SK-N-SH (cell line): ENCODE results near the gene NLRP1. TPM values are rescaled to one million over a fixed set of nuclear protein-coding genes. Genes with fewer than 3 reads are reported as not detected.

Experiments used
- CTCF ChIA-PET: fragments of 300-600, 350-600 bp; formaldehyde crosslinking; extraction: SDS; loops from one replicate; lab custom pipeline; 2021; lab: Yijun Ruan, JAX
- POLR2A ChIA-PET: fragments of 350-600 bp; sonication (Branson Sonifier 250); formaldehyde crosslinking; extraction: SDS; loops from one replicate; lab custom pipeline; 2020; ENCODE audit warnings: antibody characterized with exemption, inconsistent platforms; lab: Yijun Ruan, JAX
- DNase-seq: peaks from one replicate; pipeline ENCODE4 v3.0.0; 2012
- H2AFZ ChIP-seq: fragments of 200-600 bp; sonication (generic); 2 replicates; pipeline ENCODE4 v1.8.1; 2016; ENCODE audit warnings: antibody characterized with exemption, mild to moderate bottlenecking, low read depth
- H3F3A ChIP-seq: fragments of 200-600 bp; sonication (generic); replicated peaks from 2 replicates; pipeline ENCODE3; 2016; ENCODE audit warnings: antibody characterized with exemption, mild to moderate bottlenecking; ENCODE audit not compliant: insufficient read depth
- H3K27ac ChIP-seq, 2 experiments: fragments of 200-500 bp in 1 of 2; fragments of 200-600 bp in 1 of 2; sonication (Bioruptor generic) in 1 of 2; sonication (generic), shearing (Covaris generic) in 1 of 2; 2 replicates each; pipeline versions ENCODE4 v1.5.1 to v1.6.1; 2014 to 2016; ENCODE audit warnings: low read depth in 2 of 2, inconsistent platforms in 1 of 2, low read length in 1 of 2, mild to moderate bottlenecking in 1 of 2, mixed read lengths in 1 of 2
- H3K27me3 ChIP-seq: fragments of 200-600 bp; sonication (generic), shearing (Covaris generic); 2 replicates; pipeline ENCODE4 v1.6.1; 2016; ENCODE audit warnings: mixed run types; ENCODE audit not compliant: insufficient read depth
- H3K36me3 ChIP-seq, 2 experiments: fragments of 200-500 bp in 1 of 2; fragments of 200-600 bp in 1 of 2; sonication (Bioruptor generic) in 1 of 2; sonication (generic) in 1 of 2; replicated peaks in 1 of 2; 2 replicates each; pipeline versions ENCODE3 to v1.5.1; 2014 to 2016; ENCODE audit warnings: low read length in 1 of 2, mild to moderate bottlenecking in 1 of 2; ENCODE audit not compliant: insufficient read depth in 2 of 2, control insufficient read depth in 1 of 2
- H3K4me1 ChIP-seq, 2 experiments: fragments of 200-500 bp in 1 of 2; fragments of 200-600 bp in 1 of 2; sonication (Bioruptor generic) in 1 of 2; sonication (generic), shearing (Covaris generic) in 1 of 2; 2 replicates each; pipeline versions ENCODE4 v1.5.1 to v1.6.1; 2014 to 2016; ENCODE audit warnings: low read depth in 1 of 2, low read length in 1 of 2, mixed run types in 1 of 2; ENCODE audit not compliant: insufficient read depth in 2 of 2, control insufficient read depth in 1 of 2
- H3K4me2 ChIP-seq: fragments of 200-600 bp; sonication (generic), shearing (Covaris generic); 2 replicates; pipeline ENCODE4 v1.6.1; 2017; ENCODE audit warnings: mixed run types
- H3K4me3 ChIP-seq, 2 experiments: fragments of 200-500 bp in 1 of 2; fragments of 200-600 bp in 1 of 2; sonication (Bioruptor generic) in 1 of 2; sonication (generic), shearing (Covaris generic) in 1 of 2; 2 replicates each; pipeline versions ENCODE4 v1.5.1 to v1.8.1; 2014 to 2016; ENCODE audit warnings: low read depth in 2 of 2, inconsistent platforms in 1 of 2, low read length in 1 of 2, mild to moderate bottlenecking in 1 of 2, mixed read lengths in 1 of 2, moderate library complexity in 1 of 2
- H3K79me2 ChIP-seq: fragments of 200-600 bp; sonication (generic); 2 replicates; pipeline ENCODE4 v1.8.1; 2017; ENCODE audit warnings: mild to moderate bottlenecking; ENCODE audit not compliant: insufficient read depth
- H3K9ac ChIP-seq: fragments of 200-600 bp; sonication (generic); 2 replicates; pipeline ENCODE4 v1.6.1; 2017; ENCODE audit warnings: mixed run types
- H3K9me2 ChIP-seq: fragments of 200-600 bp; sonication (generic); 2 replicates; pipeline ENCODE4 v1.6.1; 2017; ENCODE audit warnings: mixed run types
- H3K9me3 ChIP-seq: fragments of 200-600 bp; sonication (generic); 2 replicates; pipeline ENCODE4 v1.6.1; 2017; ENCODE audit warnings: mixed run types, mild to moderate bottlenecking, moderate library complexity
- H4K20me1 ChIP-seq: fragments of 200-600 bp; sonication (generic); 2 replicates; pipeline ENCODE4 v1.6.1; 2017; ENCODE audit warnings: mild to moderate bottlenecking, mixed run types; ENCODE audit not compliant: insufficient read depth
- CHD2 ChIP-seq: fragments of 150-350 bp; IDR thresholded peaks from 2 replicates; pipeline ENCODE4 v1.6.1; 2018; ENCODE audit warnings: low read length; ENCODE audit not compliant: partially characterized antibody
- ELF1 ChIP-seq: IDR thresholded peaks from 2 replicates; pipeline ENCODE4 v1.4.0; 2012
- EP300 ChIP-seq, 2 experiments: IDR thresholded peaks; 2 replicates each; pipeline versions ENCODE4 v1.4.0 to v1.6.1; 2012; ENCODE audit warnings: borderline replicate concordance in 1 of 2, low read depth in 1 of 2, low read length in 1 of 2
- FOXJ3 ChIP-seq: sonication (generic); formaldehyde crosslinking; IDR thresholded peaks from 2 replicates; pipeline ENCODE4 v1.5.1; 2020; ENCODE audit warnings: mild to moderate bottlenecking, missing genetic modification reagents
- GABPA ChIP-seq: IDR thresholded peaks from 2 replicates; pipeline ENCODE4 v1.4.0; 2012; ENCODE audit warnings: low read depth, mild to moderate bottlenecking
- MEF2A ChIP-seq: IDR thresholded peaks from 2 replicates; pipeline ENCODE4 v1.4.0; 2012; ENCODE audit warnings: low read depth, borderline replicate concordance
- MXI1 ChIP-seq: IDR thresholded peaks from 2 replicates; pipeline ENCODE4 v1.6.1; 2012; ENCODE audit warnings: mild to moderate bottlenecking, low read depth, low read length, improper control_type of control experiment
- NFIC ChIP-seq: IDR thresholded peaks from 2 replicates; pipeline ENCODE4 v1.4.0; 2012; ENCODE audit warnings: borderline replicate concordance
- NRF1 ChIP-seq: IDR thresholded peaks from 2 replicates; pipeline ENCODE4 v1.6.1; 2012; ENCODE audit warnings: low read depth, mild to moderate bottlenecking, low read length
- POLR2AphosphoS5 ChIP-seq: IDR thresholded peaks from 2 replicates; pipeline ENCODE4 v1.6.1; 2012; ENCODE audit warnings: low read depth, low read length
- RAD21 ChIP-seq: IDR thresholded peaks from 2 replicates; pipeline ENCODE4 v1.6.1; 2012; ENCODE audit warnings: mild to moderate bottlenecking, low read length
- RCOR1 ChIP-seq: fragments of 150-350 bp; IDR thresholded peaks from 2 replicates; pipeline ENCODE4 v1.6.1; 2017; ENCODE audit warnings: antibody characterized with exemption, low read length
- RXRA ChIP-seq: IDR thresholded peaks from 2 replicates; pipeline ENCODE4 v1.4.0; 2012; ENCODE audit warnings: low read depth, mild to moderate bottlenecking, borderline replicate concordance
- SIN3A ChIP-seq: IDR thresholded peaks from 2 replicates; pipeline ENCODE4 v1.6.1; 2012; ENCODE audit warnings: low read depth, mild to moderate bottlenecking, low read length, moderate library complexity, borderline replicate concordance
- SMC3 ChIP-seq: IDR thresholded peaks from 2 replicates; pipeline ENCODE4 v1.6.1; 2012; ENCODE audit warnings: low read depth, low read length, improper control_type of control experiment
- TAF1 ChIP-seq: IDR thresholded peaks from 2 replicates; pipeline ENCODE4 v1.6.1; 2012; ENCODE audit warnings: low read depth, mild to moderate bottlenecking, low read length, moderate library complexity, borderline replicate concordance
- TCF12 ChIP-seq: IDR thresholded peaks from 2 replicates; pipeline ENCODE4 v1.4.0; 2012
- WGBS: methylation state at CpG from one replicate; pipeline ENCODE4 v1.1.6; 2017; ENCODE audit warnings: low lambda C conversion rate; 5-methylcytosine and 5-hydroxymethylcytosine counted together
- polyA plus RNA-seq, 3 experiments: library from polyadenylated mRNA; depleted of rRNA; stranded (reverse); fragments of >200 nt; gene quantifications; 2 replicates each; pipeline ENCODE4 v1.2.3, GENCODE V29; 2012
- TF ChIP-seq, protein P1 (sequence below): IDR thresholded peaks from 2 replicates; pipeline ENCODE4; 2012
- TF ChIP-seq, protein P2 (sequence below): fragments of 150-350 bp; IDR thresholded peaks from 2 replicates; pipeline ENCODE4 v1.6.1; 2017; ENCODE audit warnings: antibody characterized with exemption, low read length, low read depth, borderline replicate concordance

NLRP1 gene
- polyA plus RNA-seq, 1 of the 3 experiments (the other 2 are of a cell fraction): 51.4 TPM

- 16% methylated on average over 6 of the region's 6 CpGs for WGBS
- POLR2A ChIA-PET: no interaction called here
- CTCF ChIA-PET: no interaction called here
These were observed 26.6 kb upstream of the NLRP1 start for GRCh38 chr17:5610956-5611355.

DNA sequence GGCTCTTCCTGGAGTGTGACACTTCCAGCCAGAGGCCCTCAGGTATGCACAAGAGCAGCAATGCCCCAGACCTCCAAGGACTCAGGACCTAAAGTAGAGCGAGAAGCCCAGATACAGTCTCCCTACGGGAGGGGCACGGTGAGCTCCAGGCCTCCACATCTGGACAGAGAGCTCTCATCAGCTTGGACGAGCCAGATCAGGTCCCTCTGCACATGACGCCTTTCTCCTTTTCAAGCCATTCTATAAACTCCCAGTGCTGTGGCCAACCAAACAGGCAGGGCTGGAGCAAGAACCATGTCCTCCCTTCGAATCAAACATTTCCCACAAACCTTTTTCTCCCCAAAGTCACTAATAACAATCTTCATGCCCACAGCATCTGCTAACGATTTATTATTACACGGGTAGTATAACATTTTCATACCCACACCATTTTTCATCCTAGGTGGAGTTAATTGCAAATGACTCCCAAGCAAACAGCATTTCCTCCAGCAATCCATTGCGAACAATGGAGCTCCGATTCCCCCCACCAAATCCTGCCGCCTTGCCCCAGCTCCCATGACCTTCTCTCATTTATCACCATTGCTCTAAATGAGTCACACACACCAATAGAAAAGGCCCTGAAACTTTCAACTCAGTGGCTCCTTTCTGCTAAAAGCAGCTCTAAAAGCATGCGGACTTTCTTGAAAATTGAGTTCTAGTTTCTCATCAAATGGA is 24.2 kb upstream of the NLRP1 start:
- no peak for TF ChIP-seq EP300 (IDR thresholded peaks at IDR 0.05; ENCODE audit: borderline replicate concordance in 1 of 2, low read depth in 1 of 2, low read length in 1 of 2)
- TF ChIP-seq, protein P1, sequence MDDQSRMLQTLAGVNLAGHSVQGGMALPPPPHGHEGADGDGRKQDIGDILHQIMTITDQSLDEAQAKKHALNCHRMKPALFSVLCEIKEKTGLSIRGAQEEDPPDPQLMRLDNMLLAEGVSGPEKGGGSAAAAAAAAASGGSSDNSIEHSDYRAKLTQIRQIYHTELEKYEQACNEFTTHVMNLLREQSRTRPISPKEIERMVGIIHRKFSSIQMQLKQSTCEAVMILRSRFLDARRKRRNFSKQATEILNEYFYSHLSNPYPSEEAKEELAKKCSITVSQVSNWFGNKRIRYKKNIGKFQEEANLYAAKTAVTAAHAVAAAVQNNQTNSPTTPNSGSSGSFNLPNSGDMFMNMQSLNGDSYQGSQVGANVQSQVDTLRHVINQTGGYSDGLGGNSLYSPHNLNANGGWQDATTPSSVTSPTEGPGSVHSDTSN: no peak
- TF ChIP-seq ELF1: no peak
- TF ChIP-seq MXI1: no peak
- TF ChIP-seq RAD21: no peak
- no peak for TF ChIP-seq SMC3
- no peak for TF ChIP-seq POLR2AphosphoS5
- TF ChIP-seq FOXJ3 (CRISPR knock-in tag): no peak
- no peak for TF ChIP-seq NFIC
- TF ChIP-seq GABPA: no peak
- TF ChIP-seq TAF1: no peak
- TF ChIP-seq NRF1: no peak
- TF ChIP-seq RXRA: no peak
- no peak for TF ChIP-seq CHD2
- TF ChIP-seq RCOR1: no peak
- TF ChIP-seq, protein P2, sequence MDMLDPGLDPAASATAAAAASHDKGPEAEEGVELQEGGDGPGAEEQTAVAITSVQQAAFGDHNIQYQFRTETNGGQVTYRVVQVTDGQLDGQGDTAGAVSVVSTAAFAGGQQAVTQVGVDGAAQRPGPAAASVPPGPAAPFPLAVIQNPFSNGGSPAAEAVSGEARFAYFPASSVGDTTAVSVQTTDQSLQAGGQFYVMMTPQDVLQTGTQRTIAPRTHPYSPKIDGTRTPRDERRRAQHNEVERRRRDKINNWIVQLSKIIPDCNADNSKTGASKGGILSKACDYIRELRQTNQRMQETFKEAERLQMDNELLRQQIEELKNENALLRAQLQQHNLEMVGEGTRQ: no peak
- no peak for TF ChIP-seq SIN3A
- TF ChIP-seq, all 33 proteins: peak for 0
- H2AFZ ChIP-seq: no peak overlapping the region
- H4K20me1 ChIP-seq: no peaks in the 10 kb centered on the region
- no peak overlapping the region for H3K4me3 ChIP-seq
- no peak overlapping the region for H3K27ac ChIP-seq
- no peaks in the 10 kb centered on the region for H3K36me3 ChIP-seq
- H3F3A ChIP-seq: no peaks in the 10 kb centered on the region
- ChIA-PET POLR2A (no interaction called here), CTCF (no interaction called here)
- H3K4me1 ChIP-seq: no peaks in the 10 kb centered on the region
- H3K27me3 ChIP-seq: peaks cover 13% of the 10 kb centered on the region; the same call in 1 of the 2 replicates
- H3K4me2 ChIP-seq: no peak overlapping the region
- H3K9me3 ChIP-seq: no peaks in the 10 kb centered on the region
- no peak overlapping the region for H3K9ac ChIP-seq
- no peak for DNase-seq
- H3K9me2 ChIP-seq: no peaks in the 10 kb centered on the region
- WGBS: 16% methylated on average over 9 of the region's 12 CpGs
- H3K79me2 ChIP-seq: no peaks in the 10 kb centered on the region

More at GRCh38 chr17:5610956-5611355, 26.6 kb upstream of the NLRP1 start:
- no peaks in the 10 kb centered on the region for H3F3A ChIP-seq
- TF ChIP-seq TCF12: no peak
- no peak for TF ChIP-seq MEF2A
- no peak for TF ChIP-seq RAD21
- TF ChIP-seq SIN3A: no peak
- TF ChIP-seq TAF1: no peak
- no peak overlapping the region for H3K9ac ChIP-seq
- no peaks in the 10 kb centered on the region for H3K79me2 ChIP-seq
- H3K9me3 ChIP-seq: no peaks in the 10 kb centered on the region
- H3K36me3 ChIP-seq: no peaks in the 10 kb centered on the region
- H3K4me1 ChIP-seq: no peaks in the 10 kb centered on the region
- no peak overlapping the region for H3K27ac ChIP-seq
- H3K4me3 ChIP-seq: no peak overlapping the region
- no peaks in the 10 kb centered on the region for H3K9me2 ChIP-seq
- H3K4me2 ChIP-seq: no peak overlapping the region
- no peaks in the 10 kb centered on the region for H4K20me1 ChIP-seq
- H3K27me3 ChIP-seq: peaks cover 8% of the 10 kb centered on the region; the same call in 1 of the 2 replicates
- H2AFZ ChIP-seq: no peak overlapping the region
- no peak for DNase-seq
